Loucy (cell line): ENCODE measurements around the gene DPP4.
A peak's percentile ranks its signal among the peaks of the same experiment; 100 is the strongest.

Source experiments
- H2AFZ ChIP-seq: fragments of 200-600 bp; sonication (generic); 2 replicates; pipeline ENCODE4 v1.6.0; 2016; ENCODE audit warnings: antibody characterized with exemption, mild to moderate bottlenecking, low read length, moderate library complexity
- H3F3A ChIP-seq: fragments of 200-600 bp; 2 replicates; pipeline ENCODE4 v1.6.0; 2016; ENCODE audit warnings: antibody characterized with exemption, low read depth, mild to moderate bottlenecking
- H3K27me3 ChIP-seq: fragments of 200-600 bp; sonication (generic); 2 replicates; pipeline ENCODE4 v1.6.1; 2014; ENCODE audit warnings: low read length, mild to moderate bottlenecking; ENCODE audit not compliant: insufficient read depth, poor library complexity, severe bottlenecking
- H3K36me3 ChIP-seq: fragments of 200-600 bp; sonication (generic); 2 replicates; pipeline ENCODE4 v1.6.1; 2016; ENCODE audit warnings: low read length; ENCODE audit not compliant: insufficient read depth
- H3K4me1 ChIP-seq: fragments of 200-600 bp; sonication (generic); 2 replicates; pipeline ENCODE4 v1.5.1; 2014; ENCODE audit warnings: low read length, mild to moderate bottlenecking; ENCODE audit not compliant: insufficient read depth, poor library complexity, severe bottlenecking
- H3K4me2 ChIP-seq: fragments of 200-600 bp; sonication (generic); 2 replicates; pipeline ENCODE4 v1.6.0; 2014; ENCODE audit warnings: antibody characterized with exemption, low read length, low read depth, mild to moderate bottlenecking; ENCODE audit not compliant: poor library complexity, severe bottlenecking
- H3K4me3 ChIP-seq: fragments of 200-600 bp; sonication (generic); 2 replicates; pipeline ENCODE4 v1.5.1; 2014; ENCODE audit warnings: low read length, mild to moderate bottlenecking, mixed read lengths; ENCODE audit not compliant: poor library complexity, severe bottlenecking
- H3K79me2 ChIP-seq: fragments of 200-600 bp; sonication (generic); 2 replicates; pipeline ENCODE4 v1.6.1; 2014; ENCODE audit warnings: low read length; ENCODE audit not compliant: insufficient read depth
- H3K9ac ChIP-seq: fragments of 200-600 bp; sonication (generic); 2 replicates; pipeline ENCODE4 v1.6.0; 2014; ENCODE audit warnings: mild to moderate bottlenecking, low read depth, low read length, moderate library complexity; ENCODE audit not compliant: poor library complexity, severe bottlenecking
- H3K9me2 ChIP-seq: fragments of 200-600 bp; sonication (generic); replicated peaks from 2 replicates; pipeline ENCODE4 v1.6.1; 2016; ENCODE audit warnings: low read depth, low read length, mixed read lengths
- H3K9me3 ChIP-seq: fragments of 200-600 bp; sonication (generic); 2 replicates; pipeline ENCODE4 v1.6.1; 2014; ENCODE audit warnings: mild to moderate bottlenecking, antibody characterized with exemption, low read length, low read depth; ENCODE audit not compliant: insufficient read depth
- H4K20me1 ChIP-seq: fragments of 200-600 bp; sonication (generic); 2 replicates; pipeline ENCODE4 v1.6.0; 2014; ENCODE audit warnings: antibody characterized with exemption, low read length, mild to moderate bottlenecking; ENCODE audit not compliant: insufficient read depth, poor library complexity, severe bottlenecking
- CTCF ChIP-seq: fragments of 200-600 bp; sonication (generic); conservative IDR thresholded peaks from 2 replicates; pipeline ENCODE4 v1.5.1; 2014; ENCODE audit warnings: mild to moderate bottlenecking, antibody characterized with exemption, low read length
- EZH2phosphoT487 ChIP-seq: fragments of 200-600 bp; IDR thresholded peaks from 2 replicates; pipeline ENCODE4 v1.6.1; 2018; ENCODE audit warnings: antibody characterized with exemption, mild to moderate bottlenecking, moderate library complexity, borderline replicate concordance

DPP4 gene

GRCh38 chr2:162006337-162006736, 67.7 kb downstream of the DPP4 start:
- H3K4me2 ChIP-seq, result no peak overlapping the region
- H3K4me3 ChIP-seq, result no peak overlapping the region
- no peak overlapping the region for H3K9ac ChIP-seq
- no peak overlapping the region for H2AFZ ChIP-seq
- H3K27me3 ChIP-seq, result no peaks in the 10 kb centered on the region
- H3F3A ChIP-seq, result no peaks in the 10 kb centered on the region
- no peak for TF ChIP-seq EZH2phosphoT487
- no peak for TF ChIP-seq CTCF
- peaks cover 3% of the 10 kb centered on the region for H3K4me1 ChIP-seq
- no peaks in the 10 kb centered on the region for H3K9me3 ChIP-seq
- H3K79me2 ChIP-seq, result no peaks in the 10 kb centered on the region
- H3K36me3 ChIP-seq, result no peaks in the 10 kb centered on the region
- H4K20me1 ChIP-seq, result no peaks in the 10 kb centered on the region
- no peaks in the 10 kb centered on the region for H3K9me2 ChIP-seq

- no peaks in the 10 kb centered on the region for H3K36me3 ChIP-seq
- no peak overlapping the region for H2AFZ ChIP-seq
These were observed 70.0 kb downstream of the DPP4 start for GRCh38 chr2:162004031-162004430.

GRCh38 chr2:162002623-162003235, 71.3 kb downstream of the DPP4 start:
- H3K9ac ChIP-seq, result no peak overlapping the region
- no peaks in the 10 kb centered on the region for H4K20me1 ChIP-seq
- no peaks in the 10 kb centered on the region for H3K9me3 ChIP-seq
- no peaks in the 10 kb centered on the region for H3F3A ChIP-seq
- 0 out of 2 replicates have a peak overlapping the region, but pooled peaks have one; percentile 2 for H2AFZ ChIP-seq
- no peak overlapping the region for H3K4me3 ChIP-seq
- no peaks in the 10 kb centered on the region for H3K79me2 ChIP-seq
- H3K27me3 ChIP-seq, result no peaks in the 10 kb centered on the region
- no peaks in the 10 kb centered on the region for H3K36me3 ChIP-seq
- H3K4me2 ChIP-seq, result no peak overlapping the region
- no peaks in the 10 kb centered on the region for H3K9me2 ChIP-seq
- TF ChIP-seq EZH2phosphoT487 (no peak), CTCF (no peak)
- no peaks in the 10 kb centered on the region for H3K4me1 ChIP-seq

More at GRCh38 chr2:162004031-162004430, 70.0 kb downstream of the DPP4 start:
- no peaks in the 10 kb centered on the region for H3K9me2 ChIP-seq
- no peak overlapping the region for H3K4me2 ChIP-seq
- H3K4me3 ChIP-seq, result no peak overlapping the region
- no peaks in the 10 kb centered on the region for H3K9me3 ChIP-seq
- H3K27me3 ChIP-seq, result no peaks in the 10 kb centered on the region
- no peaks in the 10 kb centered on the region for H3K4me1 ChIP-seq
- no peaks in the 10 kb centered on the region for H3K79me2 ChIP-seq
- H3F3A ChIP-seq, result no peaks in the 10 kb centered on the region
- H4K20me1 ChIP-seq, result no peaks in the 10 kb centered on the region
- no peak for TF ChIP-seq CTCF
- no peak for TF ChIP-seq EZH2phosphoT487
- H3K9ac ChIP-seq, result no peak overlapping the region
